Measurements from ENCODE around the gene HSPA12B.

Gene HSPA12B

GRCh38 chr20:3782597-3782996 is 50.1 kb downstream of the HSPA12B start:
- Histone ChIP-seq H3K4me1 (peaks cover 30% of the 10 kb centered on the region), H3K4me3 (ENCODE audit: low read depth, low read length) (no peak overlapping the region), H3K9me3 (ENCODE audit: control insufficient read depth, low read length) (no peaks in the 10 kb centered on the region), H3K27me3 (ENCODE audit: control insufficient read depth, insufficient read depth, low read length) (no peaks in the 10 kb centered on the region), H3K9ac (no peak overlapping the region), H3K27ac (peak overlapping the region; percentile 5), H3K36me3 (ENCODE audit: control insufficient read depth, insufficient read depth, low read length) (no peaks in the 10 kb centered on the region), H2AFZ (no peak overlapping the region), H3K79me2 (peaks cover 1% of the 10 kb centered on the region), H3K4me2 (ENCODE audit: low read length) (no peak overlapping the region)
- TF ChIP-seq, protein P1, sequence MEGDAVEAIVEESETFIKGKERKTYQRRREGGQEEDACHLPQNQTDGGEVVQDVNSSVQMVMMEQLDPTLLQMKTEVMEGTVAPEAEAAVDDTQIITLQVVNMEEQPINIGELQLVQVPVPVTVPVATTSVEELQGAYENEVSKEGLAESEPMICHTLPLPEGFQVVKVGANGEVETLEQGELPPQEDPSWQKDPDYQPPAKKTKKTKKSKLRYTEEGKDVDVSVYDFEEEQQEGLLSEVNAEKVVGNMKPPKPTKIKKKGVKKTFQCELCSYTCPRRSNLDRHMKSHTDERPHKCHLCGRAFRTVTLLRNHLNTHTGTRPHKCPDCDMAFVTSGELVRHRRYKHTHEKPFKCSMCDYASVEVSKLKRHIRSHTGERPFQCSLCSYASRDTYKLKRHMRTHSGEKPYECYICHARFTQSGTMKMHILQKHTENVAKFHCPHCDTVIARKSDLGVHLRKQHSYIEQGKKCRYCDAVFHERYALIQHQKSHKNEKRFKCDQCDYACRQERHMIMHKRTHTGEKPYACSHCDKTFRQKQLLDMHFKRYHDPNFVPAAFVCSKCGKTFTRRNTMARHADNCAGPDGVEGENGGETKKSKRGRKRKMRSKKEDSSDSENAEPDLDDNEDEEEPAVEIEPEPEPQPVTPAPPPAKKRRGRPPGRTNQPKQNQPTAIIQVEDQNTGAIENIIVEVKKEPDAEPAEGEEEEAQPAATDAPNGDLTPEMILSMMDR (IDR thresholded peaks at IDR 0.05): no peak

GRCh38 chr20:3783068-3783489 is 50.6 kb downstream of the HSPA12B start:
- H3K4me1 ChIP-seq: peaks cover 35% of the 10 kb centered on the region
- H3K9me3 ChIP-seq (ENCODE audit: control insufficient read depth, low read length): no peaks in the 10 kb centered on the region
- peak overlapping the region; percentile 5 for H3K27ac ChIP-seq
- no peaks in the 10 kb centered on the region for H3K27me3 ChIP-seq (ENCODE audit: control insufficient read depth, insufficient read depth, low read length)
- H3K4me3 ChIP-seq (ENCODE audit: low read depth, low read length): no peak overlapping the region
- no peak overlapping the region for H3K9ac ChIP-seq
- no peaks in the 10 kb centered on the region for H3K36me3 ChIP-seq (ENCODE audit: control insufficient read depth, insufficient read depth, low read length)
- peaks cover 4% of the 10 kb centered on the region for H3K79me2 ChIP-seq
- H3K4me2 ChIP-seq (ENCODE audit: low read length): no peak overlapping the region
- TF ChIP-seq, protein P1 (IDR thresholded peaks at IDR 0.05): no peak
- no peak overlapping the region for H2AFZ ChIP-seq

DNA sequence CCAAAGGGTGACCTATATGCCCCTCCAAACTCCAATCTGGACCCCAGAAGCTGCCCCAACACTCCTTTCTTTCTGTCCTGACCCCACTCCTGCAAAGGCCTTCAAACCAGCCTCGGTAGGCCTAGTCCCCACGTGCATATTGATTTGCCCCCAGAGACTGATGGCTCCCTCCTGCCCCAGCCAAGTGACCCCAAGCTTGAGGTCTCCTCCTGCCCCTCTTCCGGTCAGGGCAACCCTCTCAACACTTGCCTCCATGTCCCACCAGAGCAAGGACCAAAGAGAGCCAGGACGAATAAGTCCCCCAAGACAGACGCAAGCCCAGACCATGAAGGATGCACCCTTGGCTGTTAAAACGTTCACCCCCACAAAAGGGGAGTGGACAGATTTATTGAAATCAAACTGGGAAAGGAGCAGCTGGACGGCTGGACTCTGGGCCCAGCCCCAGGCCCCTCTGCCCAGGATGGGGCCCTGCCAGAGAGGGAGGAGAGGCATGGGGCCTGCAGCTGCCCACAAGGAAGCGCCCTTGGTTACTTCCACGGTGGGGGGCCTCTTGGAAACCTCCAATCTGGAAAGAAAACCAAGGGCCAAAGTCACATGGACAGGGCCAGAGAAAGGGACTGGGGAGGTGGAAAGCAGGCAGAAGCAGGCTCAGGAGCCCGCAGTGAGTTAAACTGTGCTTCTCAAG is 51.2 kb downstream of the HSPA12B start:
- H3K9ac ChIP-seq: no peak overlapping the region
- no peaks in the 10 kb centered on the region for H3K9me3 ChIP-seq (ENCODE audit: control insufficient read depth, low read length)
- no peak overlapping the region for H3K4me3 ChIP-seq (ENCODE audit: low read depth, low read length)
- no peaks in the 10 kb centered on the region for H3K36me3 ChIP-seq (ENCODE audit: control insufficient read depth, insufficient read depth, low read length)
- no peak overlapping the region for H3K4me2 ChIP-seq (ENCODE audit: low read length)
- peak overlapping the region; percentile 5 for H3K27ac ChIP-seq
- H3K27me3 ChIP-seq (ENCODE audit: control insufficient read depth, insufficient read depth, low read length): no peaks in the 10 kb centered on the region
- no peak overlapping the region for H2AFZ ChIP-seq
- peaks cover 31% of the 10 kb centered on the region for H3K4me1 ChIP-seq
- TF ChIP-seq, protein P1 (IDR thresholded peaks at IDR 0.05): no peak
- H3K79me2 ChIP-seq: peaks cover 4% of the 10 kb centered on the region

- peaks cover 4% of the 10 kb centered on the region for H3K79me2 ChIP-seq
- TF ChIP-seq, protein P1 (IDR thresholded peaks at IDR 0.05): no peak
- H3K9me3 ChIP-seq (ENCODE audit: control insufficient read depth, low read length): no peaks in the 10 kb centered on the region
- H3K36me3 ChIP-seq (ENCODE audit: control insufficient read depth, insufficient read depth, low read length): no peaks in the 10 kb centered on the region
- peaks cover 31% of the 10 kb centered on the region for H3K4me1 ChIP-seq
- no peak overlapping the region for H3K4me3 ChIP-seq (ENCODE audit: low read depth, low read length)
- H3K27me3 ChIP-seq (ENCODE audit: control insufficient read depth, insufficient read depth, low read length): no peaks in the 10 kb centered on the region
- no peak overlapping the region for H3K27ac ChIP-seq
- no peak overlapping the region for H3K9ac ChIP-seq
- H2AFZ ChIP-seq: no peak overlapping the region
- peak overlapping the region; percentile 72 for H3K4me2 ChIP-seq (ENCODE audit: low read length)
These were observed 51.9 kb downstream of the HSPA12B start for GRCh38 chr20:3784216-3784853.
